Karpas-422 (cell line): ENCODE data around the gene PINLYP. TPM values are rescaled to one million over a fixed set of nuclear protein-coding genes. Genes with fewer than 3 reads are reported as not detected.

Experiments used
- DNase-seq: peaks from one replicate; pipeline ENCODE4 v3.0.0-alpha.2; 2015
- H2AFZ ChIP-seq: fragments of 200-600 bp; sonication (generic); 2 replicates; pipeline ENCODE4 v1.6.1; 2014; ENCODE audit warnings: antibody characterized with exemption, low read length, mixed read lengths
- H3K27ac ChIP-seq: fragments of 200-600 bp; sonication (generic); 2 replicates; pipeline ENCODE4 v1.5.1; 2014; ENCODE audit warnings: mild to moderate bottlenecking, low read length, moderate library complexity
- H3K27me3 ChIP-seq: fragments of 200-600 bp; sonication (generic); 2 replicates; pipeline ENCODE4 v1.6.1; 2014; ENCODE audit warnings: low read length, mixed read lengths
- H3K36me3 ChIP-seq: fragments of 200-600 bp; sonication (generic); 2 replicates; pipeline ENCODE4 v1.6.1; 2014; ENCODE audit warnings: low read length, mixed read lengths; ENCODE audit not compliant: insufficient read depth
- H3K4me1 ChIP-seq: fragments of 200-600 bp; sonication (generic); 2 replicates; pipeline ENCODE4 v1.6.1; 2014; ENCODE audit warnings: mild to moderate bottlenecking, low read length, mixed read lengths
- H3K4me2 ChIP-seq: fragments of 200-600 bp; sonication (generic); 2 replicates; pipeline ENCODE4 v1.6.1; 2014; ENCODE audit warnings: low read length, low read depth, mild to moderate bottlenecking; ENCODE audit not compliant: poor library complexity, severe bottlenecking
- H3K4me3 ChIP-seq: fragments of 200-600 bp; sonication (generic); 2 replicates; pipeline ENCODE4 v1.5.1; 2014; ENCODE audit warnings: mild to moderate bottlenecking, antibody characterized with exemption, low read length, mixed read lengths
- H3K79me2 ChIP-seq: fragments of 200-600 bp; sonication (generic); 2 replicates; pipeline ENCODE4 v1.6.1; 2014; ENCODE audit warnings: mild to moderate bottlenecking, low read length, mixed read lengths
- H3K9ac ChIP-seq: fragments of 200-600 bp; sonication (generic); 2 replicates; pipeline ENCODE4 v1.6.0; 2014; ENCODE audit warnings: low read length
- H3K9me2 ChIP-seq: fragments of 200-600 bp; sonication (generic), shearing (Covaris generic); replicated peaks from 2 replicates; pipeline ENCODE4 v1.6.0; 2014; ENCODE audit warnings: mild to moderate bottlenecking, low read length, moderate library complexity; ENCODE audit not compliant: insufficient read depth
- H3K9me3 ChIP-seq: fragments of 300-700, 200-600 bp; sonication (generic); 2 replicates; pipeline ENCODE4 v1.6.1; 2014; ENCODE audit warnings: low read length, mixed read lengths
- H4K20me1 ChIP-seq: fragments of 200-600 bp; sonication (generic); 2 replicates; pipeline ENCODE4 v1.6.1; 2014; ENCODE audit warnings: mild to moderate bottlenecking, antibody characterized with exemption, low read length, low read depth; ENCODE audit not compliant: insufficient read depth
- total RNA-seq: library from RNA; depleted of rRNA; stranded (reverse); fragments of >200 nt; shearing (Covaris generic); gene quantifications from 2 replicates; pipeline ENCODE4 v1.2.3, GENCODE V29; 2014; ENCODE audit warnings: low replicate concordance

Gene PINLYP
- total RNA-seq, 1 experiment from 2014 or later, result not detected

- H3K27ac ChIP-seq, result no peak overlapping the region
- no peaks in the 10 kb centered on the region for H3K79me2 ChIP-seq
- peaks cover under 1% of the 10 kb centered on the region; the same call in 1 of the 2 replicates for H3K36me3 ChIP-seq
- H3K9ac ChIP-seq, result no peak overlapping the region
- H3K27me3 ChIP-seq, result no peaks in the 10 kb centered on the region
- H3K4me2 ChIP-seq, result no peak overlapping the region
- H2AFZ ChIP-seq, result no peak overlapping the region
- H3K9me3 ChIP-seq, result no peaks in the 10 kb centered on the region
- H3K9me2 ChIP-seq, result no peaks in the 10 kb centered on the region
- DNase-seq, result no peak
- no peak overlapping the region for H3K4me3 ChIP-seq
- H3K4me1 ChIP-seq, result no peaks in the 10 kb centered on the region
- no peaks in the 10 kb centered on the region for H4K20me1 ChIP-seq
Observed at GRCh38 chr19:43554317-43554895, 21.2 kb upstream of the PINLYP start.

- Histone ChIP-seq H2AFZ (no peak overlapping the region), H3K27me3 (no peaks in the 10 kb centered on the region), H3K4me3 (no peak overlapping the region), H3K79me2 (no peaks in the 10 kb centered on the region), H3K36me3 (peaks cover 2% of the 10 kb centered on the region; the same call in 1 of the 2 replicates), H3K4me2 (no peak overlapping the region), H3K9ac (no peak overlapping the region), H3K4me1 (no peaks in the 10 kb centered on the region), H3K9me2 (no peaks in the 10 kb centered on the region), H3K27ac (no peak overlapping the region), H3K9me3 (no peaks in the 10 kb centered on the region), H4K20me1 (no peaks in the 10 kb centered on the region)
- peak; percentile 89 for DNase-seq
Observed at GRCh38 chr19:43555185-43555770, 20.3 kb upstream of the PINLYP start.

- H3K4me1 ChIP-seq, result peaks cover 5% of the 10 kb centered on the region
- H3K36me3 ChIP-seq, result peaks cover 2% of the 10 kb centered on the region; the same call in 1 of the 2 replicates
- DNase-seq, result no peak
- H2AFZ ChIP-seq, result no peak overlapping the region
- H3K4me2 ChIP-seq, result no peak overlapping the region
- no peak overlapping the region for H3K27ac ChIP-seq
- H3K9me3 ChIP-seq, result no peaks in the 10 kb centered on the region
- no peaks in the 10 kb centered on the region for H3K27me3 ChIP-seq
- no peak overlapping the region for H3K9ac ChIP-seq
- no peaks in the 10 kb centered on the region for H4K20me1 ChIP-seq
- H3K9me2 ChIP-seq, result no peaks in the 10 kb centered on the region
- H3K79me2 ChIP-seq, result peaks cover 22% of the 10 kb centered on the region
- no peak overlapping the region for H3K4me3 ChIP-seq
Observed at GRCh38 chr19:43560687-43561086, 14.9 kb upstream of the PINLYP start.

GRCh38 chr19:43561139-43561970 is 14.2 kb upstream of the PINLYP start:
- peaks cover 5% of the 10 kb centered on the region for H3K4me1 ChIP-seq
- no peaks in the 10 kb centered on the region for H3K9me2 ChIP-seq
- H3K36me3 ChIP-seq, result peaks cover 2% of the 10 kb centered on the region; the same call in 1 of the 2 replicates
- H3K4me3 ChIP-seq, result no peak overlapping the region
- no peak overlapping the region for H3K27ac ChIP-seq
- peaks cover 22% of the 10 kb centered on the region for H3K79me2 ChIP-seq
- no peak for DNase-seq
- no peaks in the 10 kb centered on the region for H3K9me3 ChIP-seq
- H3K27me3 ChIP-seq, result no peaks in the 10 kb centered on the region
- H3K4me2 ChIP-seq, result no peak overlapping the region
- no peak overlapping the region for H3K9ac ChIP-seq
- no peak overlapping the region for H2AFZ ChIP-seq
- no peaks in the 10 kb centered on the region for H4K20me1 ChIP-seq

DNA sequence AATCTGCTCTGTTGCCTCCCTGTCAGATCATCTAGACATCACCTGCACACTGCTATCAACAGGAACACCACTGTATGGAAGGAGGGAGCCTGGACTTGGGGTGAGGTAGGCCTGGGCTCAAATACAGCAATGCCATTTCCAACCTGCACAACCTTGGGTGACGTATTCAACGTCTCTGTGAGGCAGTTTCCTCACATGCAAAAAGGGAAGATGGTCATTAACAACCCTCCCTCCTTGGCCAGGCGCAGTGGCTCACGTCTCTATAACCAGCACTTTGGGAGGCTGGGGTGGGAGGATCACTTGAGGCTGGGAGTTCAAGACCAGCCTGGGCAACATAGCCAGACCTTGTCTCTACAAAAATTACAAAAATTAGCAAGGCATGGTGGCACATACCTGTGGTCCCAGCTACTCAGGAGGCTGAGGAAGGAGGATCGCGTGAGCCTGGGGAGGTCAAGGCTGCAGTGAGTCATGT is 13.3 kb upstream of the PINLYP start:
- H3K27me3 ChIP-seq, result no peaks in the 10 kb centered on the region
- H3K4me3 ChIP-seq, result no peak overlapping the region
- peaks cover 5% of the 10 kb centered on the region for H3K4me1 ChIP-seq
- H3K9ac ChIP-seq, result no peak overlapping the region
- no peaks in the 10 kb centered on the region for H3K9me3 ChIP-seq
- H3K27ac ChIP-seq, result no peak overlapping the region
- peaks cover 26% of the 10 kb centered on the region for H3K79me2 ChIP-seq
- H2AFZ ChIP-seq, result no peak overlapping the region
- no peaks in the 10 kb centered on the region for H3K9me2 ChIP-seq
- no peaks in the 10 kb centered on the region for H4K20me1 ChIP-seq
- no peak overlapping the region for H3K4me2 ChIP-seq
- DNase-seq, result no peak
- peaks cover 2% of the 10 kb centered on the region; the same call in 1 of the 2 replicates for H3K36me3 ChIP-seq

DNA sequence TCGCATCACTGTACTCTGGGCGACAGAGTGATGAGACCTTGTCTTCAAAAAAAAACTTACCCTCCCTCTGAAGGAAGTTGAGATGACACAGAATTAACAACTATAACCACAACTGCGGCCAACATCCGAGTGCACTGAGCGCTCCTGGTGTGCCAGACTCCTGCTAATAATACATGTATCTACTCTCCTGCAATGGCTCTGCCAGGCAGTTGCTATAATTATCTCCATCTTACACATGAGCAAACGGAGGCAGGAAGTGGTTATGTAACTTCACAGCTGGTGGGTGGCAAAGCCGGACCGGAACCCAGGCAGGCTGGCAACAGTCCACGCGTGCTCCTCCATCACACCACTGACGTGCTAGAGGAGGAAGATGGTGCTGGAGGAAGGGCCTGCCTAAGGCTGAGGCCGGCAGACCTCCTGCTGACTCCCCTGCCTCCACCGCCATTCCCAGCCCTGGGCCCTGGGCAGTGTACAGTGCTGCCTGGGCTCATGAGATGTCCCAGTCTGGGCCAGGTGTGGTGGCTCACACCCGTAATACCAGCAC is 12.8 kb upstream of the PINLYP start:
- no peak overlapping the region for H3K27ac ChIP-seq
- H3K4me2 ChIP-seq, result no peak overlapping the region

GRCh38 chr19:43563816-43564457 is 11.7 kb upstream of the PINLYP start:
- peaks cover 5% of the 10 kb centered on the region for H3K4me1 ChIP-seq
- DNase-seq, result no peak
- no peak overlapping the region for H3K9ac ChIP-seq
- no peaks in the 10 kb centered on the region for H4K20me1 ChIP-seq
- H3K4me3 ChIP-seq, result no peak overlapping the region
- peaks cover 2% of the 10 kb centered on the region; the same call in 1 of the 2 replicates for H3K36me3 ChIP-seq
- no peak overlapping the region for H3K4me2 ChIP-seq
- H2AFZ ChIP-seq, result no peak overlapping the region
- no peaks in the 10 kb centered on the region for H3K9me2 ChIP-seq
- no peak overlapping the region for H3K27ac ChIP-seq
- H3K79me2 ChIP-seq, result peaks cover 29% of the 10 kb centered on the region
- no peaks in the 10 kb centered on the region for H3K9me3 ChIP-seq
- no peaks in the 10 kb centered on the region for H3K27me3 ChIP-seq

More for the DNA sequence above, 12.8 kb upstream of the PINLYP start:
- Histone ChIP-seq H3K79me2 (peaks cover 29% of the 10 kb centered on the region), H3K9me2 (no peaks in the 10 kb centered on the region), H3K9ac (no peak overlapping the region), H2AFZ (no peak overlapping the region), H3K9me3 (no peaks in the 10 kb centered on the region), H3K36me3 (peaks cover 2% of the 10 kb centered on the region; the same call in 1 of the 2 replicates), H3K4me1 (peaks cover 5% of the 10 kb centered on the region), H3K27me3 (no peaks in the 10 kb centered on the region), H3K4me3 (no peak overlapping the region), H4K20me1 (no peaks in the 10 kb centered on the region)
- no peak for DNase-seq
